NCI-H2196 (cell line): ENCODE data around the gene NECTIN1.

Source experiments
- DNase-seq: peaks from one replicate; lab custom pipeline; 2025; ENCODE audit not compliant: unreplicated experiment; lab: John Stamatoyannopoulos, UW

The NECTIN1 gene

GRCh38 chr11:119756169-119756865 lies 27.3 kb upstream of the NECTIN1 start:
- DNase-seq = no peak

GRCh38 chr11:119755356-119756071 lies 26.5 kb upstream of the NECTIN1 start:
- no peak for DNase-seq

- no peak for DNase-seq
These were observed 25.8 kb upstream of the NECTIN1 start for GRCh38 chr11:119754656-119755355.

- DNase-seq = no peak
These were observed 25.2 kb upstream of the NECTIN1 start for GRCh38 chr11:119754199-119754598.

- DNase-seq = no peak
These were observed 23.9 kb upstream of the NECTIN1 start for GRCh38 chr11:119752946-119753345.

- no peak for DNase-seq
These were observed 23.4 kb upstream of the NECTIN1 start for GRCh38 chr11:119752345-119752871.

- no peak for DNase-seq
These were observed 21.1 kb upstream of the NECTIN1 start for GRCh38 chr11:119750056-119750455.

- no peak for DNase-seq
These were observed 20.1 kb upstream of the NECTIN1 start for GRCh38 chr11:119749006-119749565.

GRCh38 chr11:119747868-119748660 lies 19.1 kb upstream of the NECTIN1 start:
- no peak for DNase-seq

GRCh38 chr11:119745776-119746535 lies 17.0 kb upstream of the NECTIN1 start:
- no peak for DNase-seq

GRCh38 chr11:119745112-119745511 lies 16.1 kb upstream of the NECTIN1 start:
- DNase-seq = no peak

- no peak for DNase-seq
These were observed 15.6 kb upstream of the NECTIN1 start for GRCh38 chr11:119744577-119744976.

- no peak for DNase-seq
These were observed 14.0 kb upstream of the NECTIN1 start for GRCh38 chr11:119743006-119743405.

GRCh38 chr11:119742263-119742861 lies 13.4 kb upstream of the NECTIN1 start:
- no peak for DNase-seq

GRCh38 chr11:119741369-119742262 lies 12.6 kb upstream of the NECTIN1 start:
- DNase-seq = no peak

GRCh38 chr11:119739975-119740374 lies 11.0 kb upstream of the NECTIN1 start:
- no peak for DNase-seq

GRCh38 chr11:119739021-119739703 lies 10.2 kb upstream of the NECTIN1 start:
- no peak for DNase-seq

- DNase-seq = no peak
These were observed 9.0 kb upstream of the NECTIN1 start for GRCh38 chr11:119738059-119738439.
